IPS-NIHi7 (cell line): ENCODE results near the gene KMT2D.
A peak's percentile ranks its signal among the peaks of the same experiment; 100 is the strongest.
"Not testable (repeated sequence)": the region's sequence is repeated elsewhere in the genome, so short reads cannot be mapped to it uniquely, and the experiment has no call there.

Source experiments
- DNase-seq: peaks from one replicate; pipeline ENCODE4 v3.0.0; 2012; ENCODE audit warnings: mixed read lengths; ENCODE audit errors: extremely low spot score

The KMT2D gene

DNA sequence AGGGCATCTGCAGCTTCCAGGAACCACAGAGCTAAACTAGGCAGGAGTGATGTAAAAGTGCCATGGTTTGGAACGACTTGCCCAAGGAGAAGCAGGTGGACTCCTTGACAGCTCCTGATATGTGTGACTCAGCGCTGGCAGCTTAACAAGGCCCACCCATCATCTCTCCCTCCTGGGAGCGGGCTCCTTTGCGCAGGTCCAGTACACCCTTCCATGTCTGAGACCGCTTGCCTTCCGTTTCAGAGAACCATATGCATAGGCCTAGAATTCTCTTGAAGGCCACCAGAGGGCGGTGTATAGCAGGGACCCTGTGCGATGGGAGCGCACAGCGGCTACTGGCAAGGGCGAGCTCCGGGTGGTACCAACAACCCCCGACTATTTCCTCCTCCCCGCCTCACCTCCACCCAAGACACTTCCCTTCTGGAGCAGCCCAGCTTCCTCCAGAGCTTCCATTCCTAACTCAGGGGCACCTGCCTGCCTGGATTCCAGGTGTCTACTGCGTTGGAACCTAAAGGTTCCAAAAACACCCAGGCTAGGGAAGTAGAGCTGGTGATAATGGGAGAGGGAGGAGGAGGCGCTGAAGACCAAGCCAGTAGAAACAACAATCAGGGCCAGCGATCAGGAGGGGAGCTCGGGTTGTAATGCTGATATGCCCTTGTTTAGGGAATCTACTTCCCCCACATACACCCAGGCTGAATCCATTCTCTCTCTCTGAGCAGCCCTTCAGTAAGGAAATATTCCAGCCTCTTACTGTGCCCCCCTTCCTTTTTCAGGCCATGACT, 27.7 kb upstream of the KMT2D start:
- peak; percentile 84 for DNase-seq

DNA sequence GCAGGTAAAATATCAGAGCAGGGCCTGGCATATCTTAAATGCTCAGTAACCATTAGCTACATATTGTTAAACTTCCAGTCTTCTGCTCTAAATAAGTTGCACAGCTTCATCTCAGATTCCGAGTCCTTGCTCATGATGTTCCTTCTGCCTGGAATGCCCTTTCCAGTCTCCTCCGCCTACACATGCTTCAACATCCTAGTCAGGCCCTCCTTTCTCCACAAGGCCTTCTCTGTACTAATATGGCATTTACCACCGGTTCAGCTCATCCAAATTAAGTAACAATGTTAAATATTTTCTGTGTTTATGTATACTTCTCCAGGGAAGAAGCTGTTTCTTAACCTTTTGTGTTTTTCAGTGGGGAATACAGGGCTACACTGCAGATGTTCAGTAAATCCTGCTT, 25.5 kb upstream of the KMT2D start:
- DNase-seq, result no peak

DNA sequence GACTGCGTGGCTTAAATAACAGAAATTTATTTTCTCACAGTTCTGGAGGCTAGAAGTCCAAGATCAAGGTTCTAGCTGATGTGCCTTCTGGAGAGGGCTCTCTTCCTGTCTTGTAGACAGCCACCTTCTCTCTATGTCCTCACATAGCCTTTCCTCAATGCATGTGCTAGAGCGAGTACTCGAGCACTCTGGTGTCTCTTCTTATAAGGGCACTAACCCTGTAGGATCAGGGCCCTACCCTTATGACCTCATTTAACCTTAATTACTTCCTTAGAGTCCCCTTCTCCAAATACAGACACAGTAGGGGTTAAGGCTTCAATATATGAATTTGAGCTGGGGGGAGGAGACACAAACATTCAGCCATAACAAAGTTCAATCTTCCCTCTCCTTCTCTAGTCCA, 23.8 kb upstream of the KMT2D start:
- no peak for DNase-seq

DNA sequence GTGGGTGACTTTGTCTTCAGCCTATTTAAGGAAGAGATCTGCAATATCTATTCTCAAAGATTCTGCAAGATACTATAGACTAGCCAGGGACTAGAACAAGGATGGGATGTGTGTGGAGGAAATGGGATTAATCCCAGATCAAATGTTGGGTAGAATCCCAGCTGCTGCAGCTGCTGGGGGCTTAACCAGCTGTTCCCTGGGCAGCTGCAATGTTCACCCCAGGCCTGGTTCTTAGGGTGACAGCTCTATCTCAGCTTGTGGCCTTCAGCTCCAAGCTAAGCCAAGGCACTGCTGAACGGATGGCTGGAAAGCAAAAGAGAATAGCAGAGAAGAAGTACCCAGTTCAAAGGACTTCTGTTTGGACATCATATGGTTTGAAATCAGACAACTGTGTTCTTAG, 19.2 kb upstream of the KMT2D start:
- DNase-seq, result no peak

DNA sequence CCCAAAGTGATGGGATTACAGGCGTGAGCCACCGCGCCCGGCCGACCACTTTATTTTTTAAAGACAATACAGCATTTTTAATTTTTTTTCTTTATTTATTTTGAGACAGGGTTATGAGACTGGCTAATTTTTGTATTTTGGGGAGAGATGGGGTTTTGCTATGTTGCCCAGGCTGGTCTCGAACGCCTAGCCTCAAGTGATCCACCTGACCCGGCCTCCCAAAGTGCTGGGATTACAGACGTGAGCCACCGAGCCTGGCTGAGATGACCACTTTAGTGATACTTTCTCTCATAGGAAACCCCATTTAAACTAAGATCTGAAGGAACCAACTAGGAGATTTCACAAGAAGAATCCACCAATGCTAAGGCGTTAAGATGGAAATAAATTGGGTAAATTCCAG, 10.4 kb upstream of the KMT2D start:
- DNase-seq, result no peak

DNA sequence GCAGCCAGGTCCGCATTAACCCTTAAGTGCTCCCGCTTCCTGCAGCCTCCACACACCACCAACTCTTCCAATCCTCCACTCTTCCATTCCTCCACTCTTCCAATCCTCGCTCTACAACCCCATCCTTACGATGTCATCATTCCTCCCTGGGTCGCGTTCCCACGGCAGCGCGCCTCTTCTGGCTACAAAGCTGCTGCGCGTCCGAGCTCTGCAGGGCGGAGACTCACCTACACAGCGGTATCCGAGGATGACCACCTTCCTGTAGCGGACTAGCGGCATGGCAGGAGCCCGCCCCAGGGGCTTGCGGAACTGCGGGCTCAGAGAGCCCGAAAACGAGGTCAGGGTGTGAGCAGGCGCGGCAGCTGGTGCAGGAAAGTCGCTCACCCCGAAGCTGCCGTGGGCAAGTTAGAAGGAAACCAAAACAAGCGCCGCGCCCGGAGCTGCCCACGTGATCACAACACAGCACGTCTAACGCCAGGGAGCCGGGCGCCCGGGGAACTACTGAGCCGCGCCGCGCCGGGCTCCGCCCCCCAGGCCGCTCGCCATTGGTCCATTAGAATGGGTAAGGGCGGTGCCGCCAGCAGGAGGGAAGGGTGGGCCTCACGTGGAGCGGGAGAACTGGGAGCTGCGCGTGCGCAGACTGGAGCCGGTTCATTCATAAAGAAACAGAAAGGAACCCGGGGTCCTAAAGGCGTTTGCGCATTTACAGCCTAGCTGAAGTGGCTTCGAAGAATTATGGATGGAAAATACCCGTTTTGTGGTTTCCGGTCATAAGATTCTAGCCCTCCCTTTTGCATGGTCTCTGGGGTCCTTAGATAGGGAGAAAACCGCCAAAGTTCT, 9.1 kb upstream of the KMT2D start, which contains the start of gene RHEBL1:
RHEBL1 (minus strand) TSS at position 473 of the 840 bp plus-strand sequence; CDS start at position 279, 194 bp downstream.
- peak; percentile 96 for DNase-seq

DNA sequence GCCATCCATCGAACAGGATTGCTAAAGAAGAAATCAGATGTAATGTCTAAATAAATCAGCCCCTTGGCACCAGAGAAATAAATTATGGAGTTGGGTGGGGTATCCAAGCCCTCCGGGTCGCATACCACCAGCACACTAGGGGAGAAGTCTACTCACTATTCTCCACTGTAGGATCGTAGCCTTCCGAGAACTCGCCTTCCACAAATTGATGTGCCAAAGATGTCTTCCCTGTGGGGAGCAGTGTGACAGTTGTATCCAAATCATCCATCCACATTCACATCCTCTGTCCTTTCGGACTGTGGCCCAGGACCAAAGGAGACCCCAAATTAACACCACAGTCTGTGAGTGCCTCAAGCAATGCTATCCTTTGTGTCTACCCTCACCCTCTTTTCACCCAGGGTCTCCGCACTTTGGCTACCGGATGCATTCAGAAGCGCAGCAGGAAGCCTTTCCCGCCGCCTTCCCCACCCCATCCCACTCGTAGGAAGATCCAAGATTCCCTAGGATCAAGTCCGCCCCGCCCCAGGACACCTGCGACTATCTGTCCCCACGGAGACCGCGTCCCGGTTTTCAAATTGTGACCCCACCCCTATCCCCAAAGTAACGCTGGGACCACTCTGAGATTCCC, 8.4 kb upstream of the KMT2D start:
- no peak for DNase-seq

DNA sequence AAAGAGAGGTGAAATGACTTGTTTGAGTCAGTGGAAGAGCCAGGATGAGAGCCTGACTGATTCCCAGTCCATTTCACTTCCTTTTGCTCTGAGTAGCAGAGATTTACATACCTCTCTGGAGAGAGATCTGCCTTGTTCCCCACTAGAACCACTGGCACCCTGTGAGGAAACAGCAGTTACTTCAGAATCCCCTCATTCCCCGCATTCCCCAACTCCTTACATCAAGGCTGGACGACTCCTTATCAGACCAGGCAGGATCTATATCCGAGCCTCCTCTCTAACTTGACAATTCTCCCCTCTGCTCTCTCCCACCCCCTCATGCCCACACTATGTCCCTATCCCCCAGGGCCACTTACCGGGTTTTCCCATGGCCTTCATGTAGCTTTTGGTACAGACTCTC, 5.5 kb upstream of the KMT2D start:
- no peak for DNase-seq

DNA sequence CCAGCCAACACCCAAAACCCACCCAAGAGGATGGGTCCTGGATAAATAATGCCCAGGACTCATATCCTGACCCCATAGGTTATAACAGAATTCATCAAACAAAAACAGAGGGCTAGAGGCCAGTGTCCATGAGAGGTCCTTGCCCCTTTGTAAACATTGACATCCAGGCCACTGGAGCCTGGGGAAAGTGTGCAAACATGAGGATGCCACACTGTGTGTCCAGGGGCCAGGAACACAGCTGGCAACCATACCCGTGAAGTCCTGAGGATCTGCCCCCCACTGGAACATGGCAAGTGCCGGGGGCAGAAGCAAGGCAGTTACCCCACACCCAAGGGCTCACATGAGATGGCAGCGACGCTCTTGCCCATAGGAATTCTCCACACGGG, 4.2 kb upstream of the KMT2D start:
- no peak for DNase-seq

DNA sequence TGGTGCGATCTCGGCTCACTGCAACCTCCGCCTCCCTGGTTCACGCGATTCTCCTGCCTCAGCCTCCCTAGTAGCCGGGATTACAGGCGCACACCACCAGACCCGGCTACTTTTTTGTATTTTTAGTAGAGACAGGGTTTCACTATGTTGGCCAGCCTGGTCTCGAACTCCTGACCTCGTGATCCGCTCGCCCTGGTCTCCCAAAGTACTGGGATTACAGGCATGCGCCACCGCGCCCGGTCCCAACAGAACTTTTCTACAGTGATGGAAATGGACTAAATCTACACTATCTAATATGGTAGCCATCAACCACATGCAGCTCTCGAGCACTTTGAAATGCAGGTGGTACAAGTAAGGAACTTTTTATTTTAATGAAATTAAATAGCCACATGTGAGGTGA, 1.3 kb upstream of the KMT2D start:
- not testable (repeated sequence) for DNase-seq

DNA sequence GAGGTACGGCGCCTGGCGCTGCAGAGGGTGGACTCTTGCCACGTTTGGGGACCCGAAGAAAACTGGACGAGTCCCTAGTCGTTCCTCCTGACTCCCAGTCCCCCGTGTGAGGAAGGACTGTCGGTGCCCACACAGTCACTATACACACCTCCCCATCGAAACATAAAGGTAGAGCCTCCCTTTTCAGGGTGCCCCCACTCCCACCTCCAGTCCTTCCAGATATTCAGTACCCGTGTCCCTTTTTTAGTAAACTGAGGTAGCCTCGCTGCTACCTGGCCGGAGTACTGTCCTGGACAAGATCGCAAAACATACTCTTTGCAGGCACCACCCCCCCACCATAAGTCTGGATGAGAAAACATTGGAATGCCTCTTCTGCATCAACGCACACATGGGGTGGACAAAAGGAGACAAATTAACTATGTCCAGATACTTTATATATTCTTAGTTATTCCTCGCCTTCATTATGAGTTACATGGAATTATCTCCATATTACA, 610 bp upstream of the KMT2D start:
- no peak for DNase-seq

DNA sequence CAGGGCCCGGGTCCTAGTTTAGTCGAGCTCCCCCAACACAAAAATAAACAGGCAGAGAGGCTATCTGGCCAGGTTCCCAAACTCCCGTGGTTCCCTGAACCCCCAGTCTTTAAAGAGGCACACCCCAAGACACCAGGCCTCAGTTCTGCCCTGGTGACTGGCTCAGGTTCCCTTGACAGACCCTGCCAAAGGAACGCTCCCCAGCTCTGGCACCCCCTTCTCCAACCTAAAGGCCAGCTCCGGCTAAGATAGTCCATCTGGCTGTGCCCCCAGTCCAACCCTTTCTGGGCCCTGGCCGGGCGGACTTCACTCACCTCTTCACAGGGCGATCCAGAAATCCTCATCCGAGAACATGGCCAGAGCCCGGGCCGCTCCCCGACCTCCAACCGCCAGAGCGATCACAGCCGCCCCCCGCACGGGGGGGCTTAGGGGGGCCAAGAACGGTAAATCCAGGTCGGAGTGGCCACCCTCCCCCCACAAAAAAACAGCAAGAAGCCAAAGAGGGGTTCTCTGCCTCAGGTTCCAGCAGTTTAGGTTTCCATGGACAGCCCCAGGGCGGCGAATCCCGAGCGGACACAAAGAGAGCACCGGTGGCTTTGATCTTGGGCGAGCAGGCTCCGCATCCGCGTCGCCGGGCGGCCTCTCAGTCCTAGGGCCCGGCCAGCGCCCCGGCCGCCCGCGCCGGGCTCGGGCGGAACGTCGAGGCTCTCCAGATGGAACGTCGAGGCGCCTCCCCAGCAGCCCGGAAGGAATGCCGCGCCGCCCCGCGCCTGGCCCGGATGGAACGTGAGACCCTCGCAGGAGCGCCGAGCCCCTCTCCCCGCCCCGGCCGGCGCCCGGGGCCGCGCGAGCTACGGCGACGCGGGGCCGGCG, 1.1 kb downstream of the KMT2D start:
- peak; percentile 56 for DNase-seq

DNA sequence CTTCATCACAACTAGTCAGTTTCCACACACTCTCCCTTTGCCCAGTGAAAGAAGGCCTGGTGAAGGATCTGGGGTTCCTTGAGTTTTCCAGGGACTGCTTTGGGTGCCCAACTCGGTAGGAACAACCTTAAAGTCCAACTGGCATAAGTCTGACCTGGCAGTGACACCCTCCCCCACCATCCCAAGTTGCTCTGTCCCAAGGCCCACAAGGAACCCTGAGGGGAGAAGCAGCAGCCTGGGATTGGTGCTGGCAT, 1.6 kb downstream of the KMT2D start:
- DNase-seq, result no peak

DNA sequence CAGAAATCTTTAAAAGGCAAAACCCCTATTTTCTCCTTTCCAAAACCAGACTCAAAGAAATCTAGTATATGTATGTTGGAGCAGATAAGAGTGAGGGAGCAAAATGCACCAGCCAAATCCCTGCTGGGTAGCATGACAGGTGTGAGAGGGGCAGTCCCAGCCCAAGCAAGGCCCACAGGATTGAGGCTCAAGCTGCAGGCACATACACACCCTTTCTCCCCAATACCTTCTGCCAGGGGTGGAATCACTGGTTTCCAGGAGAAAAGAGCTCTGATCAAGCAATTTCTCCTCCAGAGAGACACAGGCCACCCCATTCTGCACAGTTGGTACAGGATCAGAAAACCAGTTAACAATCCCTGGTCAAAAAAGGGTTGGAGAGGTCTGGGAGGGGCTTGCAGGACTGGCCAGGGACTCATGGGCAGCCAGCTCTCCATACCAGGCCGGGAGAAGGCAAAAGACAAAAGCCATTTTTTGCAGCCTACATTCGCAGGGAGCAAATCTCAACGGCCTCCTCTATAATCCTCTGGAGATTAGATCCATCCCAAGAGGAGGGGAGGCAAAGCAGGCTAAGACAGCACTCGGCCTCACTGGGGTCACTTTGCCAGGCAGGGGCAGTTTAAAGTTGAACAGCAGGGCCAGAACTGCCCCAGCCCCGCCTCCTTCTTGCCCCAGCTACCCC, 2.1 kb downstream of the KMT2D start:
- DNase-seq, result no peak

DNA sequence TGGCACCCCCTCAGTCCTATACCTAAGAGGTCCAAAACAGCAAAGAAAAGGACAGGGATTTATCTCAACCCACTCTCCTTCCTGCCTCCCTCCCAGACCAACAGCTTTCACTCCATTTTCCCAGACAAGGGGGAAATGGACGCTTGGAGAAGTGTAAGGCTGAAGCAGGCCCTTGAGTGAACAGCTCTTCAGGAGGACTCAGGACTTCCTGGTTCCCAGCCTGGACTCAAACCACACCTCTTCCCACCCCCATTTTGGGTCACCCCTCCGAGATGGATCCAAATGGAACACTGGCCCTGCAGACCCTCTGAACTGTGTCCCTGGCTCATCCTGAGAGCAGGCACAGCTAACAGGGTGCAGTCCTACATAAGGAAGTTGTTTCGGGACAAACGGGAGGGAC, 2.7 kb downstream of the KMT2D start:
- DNase-seq, result no peak

DNA sequence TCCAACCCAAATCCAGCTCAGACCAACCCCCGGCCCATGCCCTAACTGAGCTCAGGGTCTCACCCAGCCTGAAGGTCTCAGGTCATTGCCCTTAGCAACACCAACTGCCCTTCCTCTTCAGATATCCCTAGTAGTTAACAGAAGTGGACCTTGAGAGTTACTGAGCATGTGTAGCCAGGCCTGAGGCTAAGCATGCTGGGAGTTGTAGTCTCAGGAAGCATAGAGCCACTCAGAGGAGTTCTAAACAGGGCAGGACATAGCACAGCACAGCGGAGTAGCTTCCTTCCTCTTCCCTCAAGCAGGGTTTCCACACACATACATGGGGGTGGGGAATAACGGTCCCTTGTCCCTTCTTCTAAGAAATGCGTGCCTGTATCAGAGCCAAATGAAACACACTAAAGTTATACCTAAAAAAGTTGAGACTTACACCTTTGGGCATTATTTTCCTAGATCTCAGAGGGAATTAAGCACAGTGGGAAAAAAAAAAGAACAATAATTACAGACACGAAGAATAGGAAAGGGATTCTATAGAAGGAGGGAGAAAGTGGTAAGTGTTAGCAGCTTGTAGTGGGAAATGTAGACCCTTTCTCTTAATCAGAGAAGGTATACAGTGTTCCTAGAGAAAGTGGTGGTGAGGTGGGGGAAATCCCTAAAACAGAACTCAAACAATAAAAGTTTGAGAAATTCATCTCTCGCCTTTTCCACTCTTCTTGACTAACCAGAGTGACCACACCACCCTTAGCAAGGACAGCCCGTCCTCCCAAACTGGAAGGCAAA, 4.4 kb downstream of the KMT2D start:
- DNase-seq, result peak; percentile 78

DNA sequence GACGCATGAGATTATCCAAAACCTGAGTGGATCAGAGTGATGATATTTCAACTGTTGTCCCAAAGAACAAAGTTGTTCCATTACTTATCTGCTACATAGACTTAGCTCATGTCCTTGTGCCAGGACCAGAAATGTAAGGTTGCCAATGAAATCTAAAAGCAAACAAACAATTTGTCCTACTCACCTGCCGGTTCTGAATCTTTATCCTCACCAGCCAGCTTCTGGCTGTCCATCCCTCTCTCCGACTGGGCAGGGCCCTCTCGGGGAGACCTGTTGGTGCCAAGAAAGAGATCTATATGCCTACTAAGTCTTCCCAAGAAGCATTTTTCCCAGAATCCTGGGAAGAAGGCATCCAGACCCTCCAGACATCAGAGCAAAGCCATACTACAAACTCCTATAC, 5.5 kb downstream of the KMT2D start:
- no peak for DNase-seq

DNA sequence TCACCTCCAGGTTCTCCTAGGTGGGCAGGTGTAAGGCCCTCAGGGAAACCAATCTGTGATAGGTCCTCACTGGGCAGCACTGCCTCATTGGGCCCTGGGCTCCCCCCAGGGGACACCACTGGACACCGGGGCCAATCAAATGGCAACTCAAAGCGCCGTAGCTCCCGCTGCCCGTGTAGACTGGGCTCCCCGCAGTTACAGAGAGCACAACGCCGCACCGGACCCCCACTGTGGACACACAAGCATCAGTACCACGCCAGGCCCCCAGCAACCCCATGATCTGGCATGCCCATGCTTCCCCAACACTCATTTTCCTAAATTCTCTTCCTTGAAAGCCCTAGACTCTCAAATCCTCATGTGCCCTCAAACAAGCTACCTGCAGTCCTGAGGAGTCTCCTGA, 6.1 kb downstream of the KMT2D start:
- DNase-seq, result no peak

DNA sequence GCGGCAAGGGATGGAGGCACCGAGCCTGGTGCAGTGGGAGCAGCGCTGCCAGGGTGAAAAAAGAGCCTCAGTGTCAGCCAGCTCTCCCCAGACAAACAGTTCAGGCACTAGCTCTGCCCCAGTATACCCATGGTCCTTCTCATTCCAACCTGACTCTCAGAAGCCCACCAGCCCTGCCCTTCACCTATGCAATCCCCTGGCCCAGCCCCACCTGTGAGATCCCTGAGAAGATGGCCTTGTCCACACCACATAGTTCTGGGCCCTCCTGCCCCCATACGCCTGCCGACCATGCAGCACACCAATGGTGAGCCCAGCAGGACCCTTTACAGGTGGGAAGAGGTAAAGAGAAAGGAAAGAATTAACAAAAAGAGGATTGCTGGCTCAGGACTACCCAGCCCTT, 6.5 kb downstream of the KMT2D start:
- no peak for DNase-seq

DNA sequence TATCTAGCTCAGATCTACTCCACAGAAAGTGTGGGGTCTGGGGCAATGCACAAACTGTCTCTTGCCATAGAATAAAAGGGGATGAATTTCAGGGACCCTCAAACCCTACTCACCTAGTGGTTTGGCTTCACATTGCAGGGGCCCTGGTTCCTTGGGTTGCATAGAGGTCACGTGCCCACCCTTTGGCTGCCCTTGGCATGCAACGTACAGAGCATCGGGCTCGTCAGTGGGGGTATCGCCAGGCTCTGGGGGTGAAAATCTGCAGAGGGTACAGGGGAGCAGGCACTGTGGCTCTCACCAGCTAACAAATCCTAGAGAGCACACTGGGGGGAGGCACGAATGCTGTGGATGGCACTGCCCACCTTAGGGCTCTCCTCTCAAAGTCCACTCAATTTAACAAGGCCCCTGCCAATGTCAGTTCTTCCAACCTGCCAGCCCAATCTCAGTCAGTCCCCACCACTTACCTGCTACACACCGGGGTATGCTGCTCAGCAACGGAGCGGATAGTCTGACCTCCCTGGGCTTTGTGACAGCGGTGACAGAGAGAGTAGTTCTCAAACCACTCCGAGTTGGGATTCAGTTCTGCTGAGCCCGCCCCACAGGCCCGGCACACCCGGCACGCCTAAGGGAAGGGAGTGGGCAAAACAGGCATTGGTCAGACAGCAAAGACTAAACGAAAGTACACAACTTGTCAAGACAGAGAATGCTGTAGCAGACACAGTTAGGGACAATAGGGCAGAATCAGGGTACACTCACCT, 8.0 kb downstream of the KMT2D start:
- DNase-seq, result no peak
